NCI-H146 (cell line): ENCODE results near the gene HAUS7.
A peak's percentile ranks its signal among the peaks of the same experiment; 100 is the strongest.
"Not testable (repeated sequence)": the region's sequence is repeated elsewhere in the genome, so short reads cannot be mapped to it uniquely, and the experiment has no call there.

Experiments used
- DNase-seq: peaks from one replicate; lab custom pipeline; 2025; lab: John Stamatoyannopoulos, UW

Gene HAUS7

GRCh38 chrX:153409414-153410101 is 60.8 kb downstream of the HAUS7 start:
- DNase-seq = no peak

GRCh38 chrX:153408871-153409351 is 61.5 kb downstream of the HAUS7 start:
- no peak for DNase-seq

GRCh38 chrX:153408221-153408721 is 62.1 kb downstream of the HAUS7 start:
- no peak for DNase-seq

GRCh38 chrX:153407736-153408135 is 62.6 kb downstream of the HAUS7 start:
- DNase-seq = no peak

GRCh38 chrX:153406903-153407302 is 63.5 kb downstream of the HAUS7 start:
- DNase-seq = no peak

- no peak for DNase-seq
These were observed 64.4 kb downstream of the HAUS7 start for GRCh38 chrX:153406011-153406410.

GRCh38 chrX:153405426-153405825 is 65.0 kb downstream of the HAUS7 start:
- no peak for DNase-seq

GRCh38 chrX:153404333-153404732 is 66.0 kb downstream of the HAUS7 start:
- not testable (repeated sequence) for DNase-seq

GRCh38 chrX:153401133-153401764 is 69.1 kb downstream of the HAUS7 start, which contains the start of gene PNMA6E:
Gene PNMA6E, minus strand, starts transcription at chrX:153401350. Its CDS starts 2,501 bp downstream, at chrX:153398849.
- DNase-seq = no peak

GRCh38 chrX:153400146-153401132 is 69.9 kb downstream of the HAUS7 start:
- DNase-seq = peak; percentile 2

- DNase-seq = no peak
These were observed 72.0 kb downstream of the HAUS7 start for GRCh38 chrX:153398275-153398960.
